Measurements from ENCODE around the gene GRAMD1B.

The GRAMD1B gene

DNA sequence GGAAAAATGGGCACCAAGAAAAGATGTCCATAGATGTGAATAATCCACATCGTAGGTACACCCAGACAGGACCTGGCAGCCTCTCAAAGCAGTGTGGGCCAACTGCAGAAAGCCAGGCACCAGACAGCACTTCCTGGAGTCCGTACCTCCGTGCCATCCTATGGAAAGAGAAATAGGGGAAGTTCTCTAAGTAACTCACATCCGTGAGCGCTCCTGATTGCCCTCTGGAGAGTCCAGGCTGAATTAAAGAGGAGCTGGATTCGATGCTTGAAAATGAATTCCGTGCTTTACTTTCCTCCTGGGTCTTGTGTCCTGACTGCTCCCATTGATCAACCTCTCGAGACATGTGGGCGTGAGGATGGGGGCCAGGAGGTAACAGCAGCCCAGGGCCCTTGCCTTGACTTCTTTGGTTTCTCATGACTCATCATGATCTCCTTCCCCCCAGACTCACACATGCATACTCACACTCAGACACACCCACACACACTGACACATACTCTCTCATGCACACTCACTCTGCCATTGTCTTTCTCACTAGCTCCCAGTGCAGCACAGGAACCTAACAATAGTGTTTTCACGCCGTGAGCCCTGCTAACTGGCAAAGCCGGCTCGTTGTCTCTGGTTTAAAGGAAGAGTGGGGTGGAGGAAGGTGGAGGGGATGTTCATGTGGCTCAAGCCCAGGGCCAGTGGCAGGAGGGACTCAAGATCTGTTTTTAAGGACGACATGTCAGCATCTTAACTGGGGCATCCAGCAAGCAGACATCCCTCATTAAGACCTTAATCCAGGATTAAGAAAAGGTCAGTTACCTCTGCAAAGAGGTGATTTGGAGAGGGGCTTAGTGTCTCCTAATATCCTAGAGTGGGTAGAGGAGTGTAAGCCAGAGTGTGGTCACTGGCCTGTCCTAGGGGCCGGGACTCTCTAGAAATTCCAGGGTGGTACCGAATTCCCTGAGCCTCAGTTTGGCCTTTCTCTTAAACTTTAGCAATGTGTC is 120.2 kb downstream of the GRAMD1B start:
- no peak overlapping the region for H3K4me3 ChIP-seq (replicated peaks; ENCODE audit: insufficient read depth, low read length)
- H3K27ac ChIP-seq (replicated peaks): no peak overlapping the region
- peak; percentile 21 to 48 for DNase-seq (ENCODE audit: low read depth in 1 of 2, low spot score in 1 of 2)

DNA sequence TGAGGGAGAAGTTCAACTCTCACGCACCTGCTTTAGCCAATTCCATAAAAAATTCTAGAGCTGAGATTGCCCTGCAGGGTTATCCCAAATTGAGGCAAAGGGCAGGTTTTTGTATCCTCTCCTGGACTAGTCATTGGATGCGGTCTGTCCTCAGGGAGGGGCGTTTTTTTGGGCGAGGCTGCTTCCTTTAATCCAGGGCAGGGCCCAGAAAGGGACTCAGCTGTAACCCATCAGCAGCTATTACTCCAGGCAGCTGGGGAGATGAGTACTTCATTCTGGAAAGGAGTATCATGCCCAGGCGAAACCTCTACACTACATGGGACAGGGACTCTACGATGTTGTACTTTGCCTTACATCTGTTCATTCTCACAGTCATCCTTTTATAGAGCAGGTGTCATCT is 121.0 kb downstream of the GRAMD1B start:
- H3K4me3 ChIP-seq (replicated peaks; ENCODE audit: insufficient read depth, low read length): no peak overlapping the region
- TF ChIP-seq SPI1 (IDR thresholded peaks at IDR 0.05; ENCODE audit: borderline replicate concordance, low read depth) (no peak), CTCF (IDR thresholded peaks at IDR 0.05; ENCODE audit: insufficient read depth, low read length) (no peak), GABPA (IDR thresholded peaks at IDR 0.05; ENCODE audit: low read depth) (no peak), POLR2AphosphoS5 (IDR thresholded peaks at IDR 0.05; ENCODE audit: low read depth) (no peak)
- TF ChIP-seq, protein P1, sequence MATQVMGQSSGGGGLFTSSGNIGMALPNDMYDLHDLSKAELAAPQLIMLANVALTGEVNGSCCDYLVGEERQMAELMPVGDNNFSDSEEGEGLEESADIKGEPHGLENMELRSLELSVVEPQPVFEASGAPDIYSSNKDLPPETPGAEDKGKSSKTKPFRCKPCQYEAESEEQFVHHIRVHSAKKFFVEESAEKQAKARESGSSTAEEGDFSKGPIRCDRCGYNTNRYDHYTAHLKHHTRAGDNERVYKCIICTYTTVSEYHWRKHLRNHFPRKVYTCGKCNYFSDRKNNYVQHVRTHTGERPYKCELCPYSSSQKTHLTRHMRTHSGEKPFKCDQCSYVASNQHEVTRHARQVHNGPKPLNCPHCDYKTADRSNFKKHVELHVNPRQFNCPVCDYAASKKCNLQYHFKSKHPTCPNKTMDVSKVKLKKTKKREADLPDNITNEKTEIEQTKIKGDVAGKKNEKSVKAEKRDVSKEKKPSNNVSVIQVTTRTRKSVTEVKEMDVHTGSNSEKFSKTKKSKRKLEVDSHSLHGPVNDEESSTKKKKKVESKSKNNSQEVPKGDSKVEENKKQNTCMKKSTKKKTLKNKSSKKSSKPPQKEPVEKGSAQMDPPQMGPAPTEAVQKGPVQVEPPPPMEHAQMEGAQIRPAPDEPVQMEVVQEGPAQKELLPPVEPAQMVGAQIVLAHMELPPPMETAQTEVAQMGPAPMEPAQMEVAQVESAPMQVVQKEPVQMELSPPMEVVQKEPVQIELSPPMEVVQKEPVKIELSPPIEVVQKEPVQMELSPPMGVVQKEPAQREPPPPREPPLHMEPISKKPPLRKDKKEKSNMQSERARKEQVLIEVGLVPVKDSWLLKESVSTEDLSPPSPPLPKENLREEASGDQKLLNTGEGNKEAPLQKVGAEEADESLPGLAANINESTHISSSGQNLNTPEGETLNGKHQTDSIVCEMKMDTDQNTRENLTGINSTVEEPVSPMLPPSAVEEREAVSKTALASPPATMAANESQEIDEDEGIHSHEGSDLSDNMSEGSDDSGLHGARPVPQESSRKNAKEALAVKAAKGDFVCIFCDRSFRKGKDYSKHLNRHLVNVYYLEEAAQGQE (IDR thresholded peaks at IDR 0.05; ENCODE audit: insufficient replicate concordance, low read depth): no peak
- no peaks in the 10 kb centered on the region for H3K27me3 ChIP-seq (ENCODE audit: insufficient read depth, poor library complexity, severe bottlenecking)
- no peak for DNase-seq (ENCODE audit: low read depth in 1 of 2, low spot score in 1 of 2)
- no peak overlapping the region for H3K27ac ChIP-seq (replicated peaks)

More for the DNA sequence above, 120.2 kb downstream of the GRAMD1B start:
- TF ChIP-seq, protein P1 (IDR thresholded peaks at IDR 0.05; ENCODE audit: insufficient replicate concordance, low read depth): no peak
- no peak for TF ChIP-seq POLR2AphosphoS5 (IDR thresholded peaks at IDR 0.05; ENCODE audit: low read depth)
- no peak for TF ChIP-seq CTCF (IDR thresholded peaks at IDR 0.05; ENCODE audit: insufficient read depth, low read length)
- TF ChIP-seq SPI1 (IDR thresholded peaks at IDR 0.05; ENCODE audit: borderline replicate concordance, low read depth): peak; percentile 31; the same call in 1 of the 2 replicates
- H3K27me3 ChIP-seq (ENCODE audit: insufficient read depth, poor library complexity, severe bottlenecking): no peaks in the 10 kb centered on the region

DNA sequence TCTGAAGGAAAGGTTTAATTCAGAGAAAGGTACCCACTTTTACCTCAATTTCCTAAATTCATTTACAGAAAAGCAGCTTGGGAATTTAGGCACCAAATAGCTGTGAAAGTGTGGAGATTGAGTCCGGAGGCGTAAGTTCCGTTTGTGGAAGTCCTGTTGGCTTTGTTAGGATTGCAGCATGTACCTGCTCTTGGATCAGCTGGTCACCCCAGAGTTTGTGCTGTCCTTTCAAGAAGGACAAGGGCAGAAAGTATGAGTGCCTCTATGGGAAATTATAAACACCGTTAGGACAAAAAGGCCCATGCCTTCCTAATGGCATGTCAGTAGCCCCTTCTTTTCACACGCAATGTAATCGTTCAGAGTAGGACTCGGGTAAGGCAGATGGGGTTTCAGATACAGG is 126.6 kb downstream of the GRAMD1B start:
- no peak for DNase-seq (ENCODE audit: low read depth in 1 of 2, low spot score in 1 of 2)
- Histone ChIP-seq H3K4me3 (replicated peaks; ENCODE audit: insufficient read depth, low read length) (no peak overlapping the region), H3K27ac (replicated peaks) (no peak overlapping the region), H3K27me3 (ENCODE audit: insufficient read depth, poor library complexity, severe bottlenecking) (no peaks in the 10 kb centered on the region)
- no peak for TF ChIP-seq POLR2AphosphoS5 (IDR thresholded peaks at IDR 0.05; ENCODE audit: low read depth)
- no peak for TF ChIP-seq GABPA (IDR thresholded peaks at IDR 0.05; ENCODE audit: low read depth)
- TF ChIP-seq, protein P1 (IDR thresholded peaks at IDR 0.05; ENCODE audit: insufficient replicate concordance, low read depth): no peak
- no peak for TF ChIP-seq CTCF (IDR thresholded peaks at IDR 0.05; ENCODE audit: insufficient read depth, low read length)
- no peak for TF ChIP-seq SPI1 (IDR thresholded peaks at IDR 0.05; ENCODE audit: borderline replicate concordance, low read depth)
